ENCODE measurements around the gene TECTB. TPM values are rescaled to one million over a fixed set of nuclear protein-coding genes. Genes with fewer than 3 reads are reported as not detected.

The TECTB gene
- total RNA-seq, 1 donor from 2014 or later: 0.05 TPM

GRCh38 chr10:112345743-112346142 lies 62.5 kb downstream of the TECTB start:
- DNase-seq (ENCODE audit: low read depth): no peak

DNA sequence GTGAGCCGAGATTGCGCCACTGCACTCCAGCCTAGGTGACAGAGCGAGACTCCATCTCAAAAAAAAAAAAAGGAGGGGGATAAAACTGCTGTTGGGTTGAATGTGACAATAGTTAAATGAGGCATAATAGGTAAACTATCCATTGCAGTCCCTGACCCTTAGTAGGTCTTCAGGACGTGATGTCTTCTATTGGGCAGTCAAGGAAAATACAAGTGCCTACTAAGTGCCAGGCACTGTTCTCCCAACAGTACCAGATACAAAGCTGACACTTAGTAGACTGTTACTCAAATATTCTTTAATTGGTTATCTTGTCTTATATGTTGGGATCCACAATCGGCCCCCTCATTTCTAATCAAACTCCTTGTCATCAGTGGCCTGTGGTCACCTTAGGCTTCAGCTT lies 63.6 kb downstream of the TECTB start:
- DNase-seq (ENCODE audit: low read depth): no peak

GRCh38 chr10:112347709-112348671 lies 64.8 kb downstream of the TECTB start:
- no peak for DNase-seq (ENCODE audit: low read depth)

DNA sequence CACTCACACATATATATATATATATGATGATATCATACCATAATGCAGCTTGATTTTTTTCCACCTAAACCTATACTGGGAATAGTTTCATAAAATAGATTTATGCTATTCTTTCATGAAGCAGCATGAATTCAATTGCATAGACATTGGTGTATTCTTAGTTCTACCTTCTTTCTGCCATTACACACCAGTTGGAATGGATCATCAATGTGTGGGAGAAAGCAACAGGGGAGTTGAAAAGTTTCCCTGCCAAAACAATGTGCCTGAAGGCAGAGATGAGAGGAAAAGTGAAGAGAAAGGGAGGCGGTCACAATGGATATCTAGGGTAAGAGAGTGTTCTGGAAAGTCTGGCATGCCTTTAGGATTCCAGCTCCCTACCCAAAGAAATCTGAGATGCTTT lies 65.6 kb downstream of the TECTB start:
- no peak for DNase-seq (ENCODE audit: low read depth)

GRCh38 chr10:112349521-112350085 lies 66.4 kb downstream of the TECTB start:
- no peak for DNase-seq (ENCODE audit: low read depth)

DNA sequence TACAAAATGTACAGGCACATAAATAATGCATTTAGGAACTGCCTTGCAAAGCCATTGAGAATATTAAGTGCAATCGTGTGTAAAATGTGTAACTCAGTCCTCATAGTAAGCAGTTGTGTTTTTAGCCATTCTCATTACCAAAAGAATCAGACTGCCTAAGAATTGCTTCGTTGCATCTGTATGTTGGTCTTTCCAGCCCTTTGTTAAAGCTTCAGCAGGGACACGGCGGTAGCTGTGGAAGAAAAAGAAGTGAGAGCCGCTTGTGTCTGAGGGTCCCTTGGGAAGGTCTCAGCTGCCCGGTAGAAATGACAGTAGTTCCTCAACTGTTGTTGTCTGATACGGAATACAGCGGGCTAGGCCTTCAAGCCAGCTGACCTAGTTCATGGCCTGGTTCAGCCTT lies 67.9 kb downstream of the TECTB start:
- no peak for DNase-seq (ENCODE audit: low read depth)

- no peak for DNase-seq (ENCODE audit: low read depth)
These were observed 68.8 kb downstream of the TECTB start for GRCh38 chr10:112352044-112352443.

- DNase-seq (ENCODE audit: low read depth): no peak
These were observed 69.8 kb downstream of the TECTB start for GRCh38 chr10:112353046-112353445.

Small RNA genes lying within 50 kb of the gene (microRNA-seq; reads per million reads assigned to microRNA genes)
- gene MIR6715A: not detected
- not detected for gene MIR6715B

Other genes starting within 250 kb of the TECTB start
- 10.5 and 11.9 TPM in 2 replicates for gene GPAM, start 99.6 kb upstream of the TECTB start, total RNA-seq
- 0.52 and 0.88 TPM in 2 replicates for gene ACSL5, start 90.7 kb downstream of the TECTB start, total RNA-seq
- 15.3 and 26.8 TPM in 2 replicates for gene ZDHHC6, start 163.5 kb downstream of the TECTB start, total RNA-seq
- gene VTI1A, start 163.8 kb downstream of the TECTB start, total RNA-seq: 28.1 and 35.3 TPM in 2 replicates